Hepatocyte (in vitro differentiated cells): ENCODE results near the gene ZNF17. TPM values are rescaled to one million over a fixed set of nuclear protein-coding genes. Genes with fewer than 3 reads are reported as not detected.

Experiments used
- DNase-seq: peaks from one replicate; pipeline ENCODE4 v3.0.0-alpha.2; 2016; ENCODE audit warnings: low spot score
- H2AFZ ChIP-seq: fragments of 200-600 bp; sonication (generic); 2 replicates; pipeline ENCODE4 v1.6.0; 2016; ENCODE audit warnings: antibody characterized with exemption, mild to moderate bottlenecking
- H3K27ac ChIP-seq: fragments of 200-600 bp; sonication (generic); 2 replicates; pipeline ENCODE4 v1.5.1; 2016; ENCODE audit warnings: mild to moderate bottlenecking
- H3K27me3 ChIP-seq: fragments of 200-600 bp; sonication (generic); 2 replicates; pipeline ENCODE4 v1.6.1; 2016
- H3K36me3 ChIP-seq: fragments of 200-600 bp; sonication (generic); replicated peaks from 2 replicates; pipeline ENCODE4 v1.5.1; 2016; ENCODE audit warnings: low read depth; ENCODE audit not compliant: insufficient read depth
- H3K4me1 ChIP-seq: fragments of 200-600 bp; sonication (generic); 2 replicates; pipeline ENCODE4 v1.5.1; 2016; ENCODE audit warnings: mild to moderate bottlenecking, moderate library complexity; ENCODE audit not compliant: insufficient read depth
- H3K4me2 ChIP-seq: fragments of 200-600 bp; sonication (generic); 2 replicates; pipeline ENCODE4 v1.6.0; 2016
- H3K4me3 ChIP-seq: fragments of 200-600 bp; sonication (generic); 2 replicates; pipeline ENCODE4 v1.5.1; 2016; ENCODE audit warnings: mild to moderate bottlenecking
- H3K79me2 ChIP-seq: fragments of 200-600 bp; sonication (generic); 2 replicates; pipeline ENCODE4 v1.6.0; 2017; ENCODE audit warnings: mild to moderate bottlenecking
- H3K9me2 ChIP-seq: fragments of 200-600 bp; sonication (generic); replicated peaks from 2 replicates; pipeline ENCODE4 v1.6.0; 2017; ENCODE audit warnings: mild to moderate bottlenecking; ENCODE audit not compliant: insufficient read depth
- H3K9me3 ChIP-seq: fragments of 200-600 bp; sonication (generic); 2 replicates; pipeline ENCODE4 v1.5.1; 2016; ENCODE audit warnings: low read depth, mild to moderate bottlenecking
- H4K20me1 ChIP-seq: fragments of 200-600 bp; sonication (generic); 2 replicates; pipeline ENCODE4 v1.6.0; 2016; ENCODE audit warnings: mild to moderate bottlenecking; ENCODE audit not compliant: insufficient read depth, poor library complexity, severe bottlenecking
- CTCF ChIP-seq: fragments of 200-600 bp; sonication (generic); IDR thresholded peaks from 2 replicates; pipeline ENCODE4 v1.5.1; 2016; ENCODE audit warnings: antibody characterized with exemption, mild to moderate bottlenecking; ENCODE audit not compliant: poor library complexity
- EZH2 ChIP-seq: fragments of 200-600 bp; sonication (generic); IDR thresholded peaks from 2 replicates; pipeline ENCODE4 v1.6.1; 2016; ENCODE audit warnings: antibody characterized with exemption, mild to moderate bottlenecking, borderline replicate concordance
- EZH2phosphoT487 ChIP-seq: fragments of 200-600 bp; sonication (generic); IDR thresholded peaks from one replicate; pipeline ENCODE4 v1.6.1; 2018; ENCODE audit warnings: antibody characterized with exemption, mild to moderate bottlenecking, low read depth, moderate library complexity; ENCODE audit not compliant: unreplicated experiment, severe bottlenecking
- WGBS: methylation state at CpG from one replicate; pipeline ENCODE4 v1.1.6; 2016; ENCODE audit warnings: low lambda C conversion rate; ENCODE audit errors: missing lambda C conversion rate; 5-methylcytosine and 5-hydroxymethylcytosine counted together
- polyA plus RNA-seq: library from polyadenylated mRNA; unstranded; fragments of >200 nt; fragmentation: Nextera tagmentation; extraction: Ambion mirVana; gene quantifications from 2 replicates; pipeline ENCODE4 v1.2.1, GENCODE V29; 2016
- total RNA-seq: library from RNA; depleted of rRNA; stranded (reverse); fragments of >200 nt; gene quantifications from 2 replicates; pipeline ENCODE4 v1.2.3, GENCODE V29; 2014

Gene ZNF17
- total and polyA plus RNA-seq, 2 experiments from 2014 or later, result 2.3 to 7.2 TPM

GRCh38 chr19:57395710-57396109 lies 15.3 kb upstream of the ZNF17 start:
- Histone ChIP-seq H3K4me3 (no peak overlapping the region), H3K36me3 (peaks cover 8% of the 10 kb centered on the region), H3K9me2 (no peaks in the 10 kb centered on the region), H4K20me1 (peaks cover 4% of the 10 kb centered on the region), H3K9me3 (no peaks in the 10 kb centered on the region), H2AFZ (no peak overlapping the region), H3K4me1 (peaks cover 8% of the 10 kb centered on the region), H3K27me3 (no peaks in the 10 kb centered on the region), H3K79me2 (peaks cover 45% of the 10 kb centered on the region), H3K4me2 (no peak overlapping the region), H3K27ac (no peak overlapping the region)
- TF ChIP-seq CTCF (no peak), EZH2phosphoT487 (no peak), EZH2 (no peak)
- 92% methylated on average over 5 of the region's 5 CpGs for whole genome bisulfite sequencing
- no peak for DNase-seq

GRCh38 chr19:57398868-57399267 lies 12.1 kb upstream of the ZNF17 start:
- H3K4me2 ChIP-seq, result no peak overlapping the region
- H3K79me2 ChIP-seq, result peaks cover 15% of the 10 kb centered on the region
- H3K4me1 ChIP-seq, result no peaks in the 10 kb centered on the region
- no peaks in the 10 kb centered on the region for H4K20me1 ChIP-seq
- TF ChIP-seq EZH2phosphoT487 (no peak), EZH2 (no peak), CTCF (no peak)
- no peaks in the 10 kb centered on the region for H3K27me3 ChIP-seq
- no peak overlapping the region for H3K27ac ChIP-seq
- no peaks in the 10 kb centered on the region for H3K9me3 ChIP-seq
- H3K9me2 ChIP-seq, result no peaks in the 10 kb centered on the region
- DNase-seq, result no peak
- peaks cover 8% of the 10 kb centered on the region for H3K36me3 ChIP-seq
- H3K4me3 ChIP-seq, result no peak overlapping the region
- no peak overlapping the region for H2AFZ ChIP-seq
- WGBS, result over 99% methylated on average over 5 of the region's 5 CpGs

GRCh38 chr19:57403737-57404563 lies 7.0 kb upstream of the ZNF17 start:
- Histone ChIP-seq H3K9me3 (no peaks in the 10 kb centered on the region), H3K4me2 (no peak overlapping the region), H4K20me1 (no peaks in the 10 kb centered on the region), H3K36me3 (peaks cover 1% of the 10 kb centered on the region), H3K4me1 (no peaks in the 10 kb centered on the region), H3K79me2 (no peaks in the 10 kb centered on the region), H2AFZ (no peak overlapping the region), H3K4me3 (no peak overlapping the region), H3K27ac (no peak overlapping the region), H3K9me2 (no peaks in the 10 kb centered on the region), H3K27me3 (no peaks in the 10 kb centered on the region)
- WGBS, result 93% methylated on average over 9 of the region's 9 CpGs
- TF ChIP-seq CTCF (no peak), EZH2 (no peak), EZH2phosphoT487 (no peak)
- DNase-seq, result no peak
